Measurements from ENCODE around the gene MORN1. TPM values are rescaled to one million over a fixed set of nuclear protein-coding genes. Genes with fewer than 3 reads are reported as not detected.

The MORN1 gene
- total and polyA plus RNA-seq, 11 donors: 2.2 to 8.2 (median 3.8) TPM

DNA sequence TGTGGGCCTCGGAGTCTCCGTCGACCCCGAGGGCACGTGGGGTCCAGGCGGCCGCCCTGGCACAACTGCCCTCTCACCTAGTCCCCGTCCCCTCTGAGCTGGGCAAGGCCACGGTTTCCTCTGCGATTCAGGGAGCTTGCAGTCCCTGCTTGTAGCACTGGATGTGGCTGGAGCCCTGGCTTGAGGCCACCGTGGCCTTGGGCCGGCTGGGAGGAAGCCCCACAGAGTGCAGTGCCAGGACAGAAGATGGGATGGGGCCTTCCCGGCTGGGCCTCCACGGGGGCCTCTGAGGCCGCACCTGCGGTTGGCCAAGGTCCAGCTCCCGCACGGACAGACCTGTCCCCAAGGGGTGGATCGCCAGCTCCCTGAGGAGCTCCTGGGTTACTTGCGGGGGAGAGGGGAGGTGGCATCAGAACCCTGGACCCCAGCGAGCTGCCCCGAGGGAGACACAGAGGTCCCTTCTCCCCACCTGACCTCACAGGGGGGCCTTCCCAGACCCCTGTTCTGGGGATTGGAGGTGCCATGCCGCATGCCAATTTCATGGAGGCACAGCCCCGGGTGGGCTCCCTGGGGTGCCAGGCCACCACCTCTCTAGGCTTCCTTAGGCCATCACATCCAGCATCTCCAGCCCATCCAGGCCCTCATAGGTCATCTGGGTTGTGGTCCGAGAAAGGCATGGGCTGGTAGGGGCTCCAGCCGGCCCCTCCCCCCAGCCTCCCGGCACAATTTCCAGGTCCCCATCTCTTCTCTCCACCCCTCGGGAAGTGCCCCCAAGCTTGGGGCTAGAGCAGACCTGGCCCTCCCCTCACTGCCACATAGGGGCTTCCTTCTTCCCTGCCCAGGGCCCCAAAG, 80.8 kb downstream of the MORN1 start:
- TF ChIP-seq POLR2A (IDR thresholded peaks at IDR 0.05): no peak
- TF ChIP-seq, protein P1, sequence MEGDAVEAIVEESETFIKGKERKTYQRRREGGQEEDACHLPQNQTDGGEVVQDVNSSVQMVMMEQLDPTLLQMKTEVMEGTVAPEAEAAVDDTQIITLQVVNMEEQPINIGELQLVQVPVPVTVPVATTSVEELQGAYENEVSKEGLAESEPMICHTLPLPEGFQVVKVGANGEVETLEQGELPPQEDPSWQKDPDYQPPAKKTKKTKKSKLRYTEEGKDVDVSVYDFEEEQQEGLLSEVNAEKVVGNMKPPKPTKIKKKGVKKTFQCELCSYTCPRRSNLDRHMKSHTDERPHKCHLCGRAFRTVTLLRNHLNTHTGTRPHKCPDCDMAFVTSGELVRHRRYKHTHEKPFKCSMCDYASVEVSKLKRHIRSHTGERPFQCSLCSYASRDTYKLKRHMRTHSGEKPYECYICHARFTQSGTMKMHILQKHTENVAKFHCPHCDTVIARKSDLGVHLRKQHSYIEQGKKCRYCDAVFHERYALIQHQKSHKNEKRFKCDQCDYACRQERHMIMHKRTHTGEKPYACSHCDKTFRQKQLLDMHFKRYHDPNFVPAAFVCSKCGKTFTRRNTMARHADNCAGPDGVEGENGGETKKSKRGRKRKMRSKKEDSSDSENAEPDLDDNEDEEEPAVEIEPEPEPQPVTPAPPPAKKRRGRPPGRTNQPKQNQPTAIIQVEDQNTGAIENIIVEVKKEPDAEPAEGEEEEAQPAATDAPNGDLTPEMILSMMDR (IDR thresholded peaks at IDR 0.05): no peak
- no peaks in the 10 kb centered on the region for H3K9me3 ChIP-seq
- 68 to 75% (median 70%) methylated on average over 23 to 28 of the region's 28 CpGs for WGBS, 4 donors
- H3K36me3 ChIP-seq: peaks cover 0 to 42% (median 38%) of the 10 kb centered on the region in 9 donors
- peak overlapping the region in 8 of 12 donors; percentile 67 to 95 (median 91) for H3K27ac ChIP-seq
- DNase-seq (no peak), ATAC-seq (no peak)
- no peaks in the 10 kb centered on the region for H3K27me3 ChIP-seq
- peaks cover 0 to 53% (median 42%) of the 10 kb centered on the region in 12 donors for H3K4me1 ChIP-seq
- no peak overlapping the region for H3K4me3 ChIP-seq
- intact Hi-C loops (cut with DNase I): loop anchor here in 7 of 10 donors (5.0 to 10.0 kb wide), 7 partner anchors 33 to 116 kb away; partner anchors contain the start of genes FAAP20 (in 3 of the 7) and SKI (in 1 of the 7)

DNA sequence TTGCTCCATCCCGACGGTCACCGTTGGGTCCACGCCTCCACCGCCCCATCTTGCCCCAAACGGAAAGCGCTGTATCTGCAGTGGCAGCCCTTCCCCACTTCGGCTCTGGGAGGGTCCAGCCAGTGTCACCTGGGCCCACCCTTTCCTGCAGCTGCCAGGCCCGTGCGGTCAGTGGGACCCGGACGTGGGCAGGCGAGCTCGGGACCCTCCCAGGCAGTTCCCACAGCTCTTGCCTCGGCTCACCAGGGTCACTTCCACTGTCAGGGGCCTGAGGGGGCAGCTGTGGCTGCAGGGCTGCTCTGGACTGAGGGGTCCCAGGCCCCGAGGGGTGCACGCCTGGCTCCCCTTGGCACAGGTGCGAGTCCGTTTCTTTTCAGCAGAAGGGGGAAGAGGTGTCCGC, 82.5 kb downstream of the MORN1 start:
- no peak overlapping the region for H3K4me3 ChIP-seq
- no peaks in the 10 kb centered on the region for H3K9me3 ChIP-seq
- no peaks in the 10 kb centered on the region for H3K27me3 ChIP-seq
- intact Hi-C loops (cut with DNase I): no loop called here
- TF ChIP-seq, protein P1 (IDR thresholded peaks at IDR 0.05): no peak
- TF ChIP-seq POLR2A (IDR thresholded peaks at IDR 0.05): no peak
- no peak for DNase-seq
- ATAC-seq: no peak
- no peak overlapping the region for H3K27ac ChIP-seq
- H3K36me3 ChIP-seq: peaks cover 0 to 59% (median 55%) of the 10 kb centered on the region in 9 donors
- WGBS, 4 donors: 93 to 94% (median 93%) methylated on average over 18 to 20 of the region's 20 CpGs
- peaks cover 0 to 52% (median 33%) of the 10 kb centered on the region in 12 donors for H3K4me1 ChIP-seq

DNA sequence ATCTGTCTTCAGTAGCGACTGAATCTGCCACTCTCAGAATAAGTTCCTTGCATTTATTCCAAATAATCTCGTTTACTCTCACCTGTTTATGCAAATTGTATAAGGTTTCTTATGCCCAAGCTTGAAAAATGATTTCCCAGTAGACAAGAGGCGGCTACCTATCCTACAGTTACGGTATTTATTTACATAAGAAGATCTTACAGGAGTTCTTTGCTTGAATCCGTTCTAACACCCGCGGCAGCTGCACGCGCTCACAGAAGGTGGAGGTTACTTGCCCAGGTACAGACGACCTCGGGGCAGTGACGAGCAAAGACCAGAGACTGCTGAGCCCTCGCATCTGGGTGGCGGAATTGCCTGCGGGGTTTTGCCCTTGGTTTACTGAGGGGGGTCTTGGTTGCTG, 83.4 kb downstream of the MORN1 start:
- DNase-seq (no peak), ATAC-seq (no peak)
- Histone ChIP-seq H3K4me3 (no peak overlapping the region), H3K36me3 (peaks cover 0 to 68% (median 64%) of the 10 kb centered on the region in 9 donors), H3K9me3 (no peaks in the 10 kb centered on the region), H3K27me3 (no peaks in the 10 kb centered on the region), H3K4me1 (peaks cover 0 to 43% (median 25%) of the 10 kb centered on the region in 12 donors), H3K27ac (no peak overlapping the region)
- 90 to 96% (median 95%) methylated on average over 15 of the region's 15 CpGs for WGBS, 4 donors
- no peak for TF ChIP-seq POLR2A (IDR thresholded peaks at IDR 0.05)
- TF ChIP-seq, protein P1 (IDR thresholded peaks at IDR 0.05): no peak
- intact Hi-C loops (cut with DNase I): no loop called here

DNA sequence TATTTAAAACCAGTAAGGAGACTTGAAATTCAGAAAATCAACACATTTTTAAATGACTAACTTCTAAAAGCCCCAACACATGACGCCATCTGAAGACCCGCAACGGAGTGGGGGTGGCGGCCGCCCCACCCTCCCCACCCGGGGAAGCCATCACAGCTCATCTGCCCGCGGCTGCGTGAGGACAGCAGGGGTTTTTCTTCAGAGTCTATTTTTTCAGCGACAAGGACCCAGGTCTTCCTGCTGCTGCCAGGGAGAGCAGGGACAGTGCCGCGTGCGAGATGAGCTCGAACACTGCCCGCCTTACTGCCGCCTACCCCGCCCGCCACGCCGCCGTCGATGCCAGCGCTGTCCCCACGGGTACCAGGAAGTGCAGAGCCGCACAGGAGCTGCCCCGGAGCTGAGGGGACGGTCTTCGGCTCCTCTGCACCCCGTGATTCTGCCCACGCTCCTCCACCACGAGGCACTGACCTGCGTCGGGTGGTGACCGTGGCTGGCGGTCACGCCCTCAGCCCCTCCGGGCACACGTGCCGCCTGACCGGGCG, 84.2 kb downstream of the MORN1 start:
- no peak overlapping the region for H3K27ac ChIP-seq
- no peak overlapping the region for H3K4me3 ChIP-seq
- TF ChIP-seq, protein P1 (IDR thresholded peaks at IDR 0.05): no peak
- TF ChIP-seq POLR2A (IDR thresholded peaks at IDR 0.05): no peak
- peaks cover 0 to 74% (median 65%) of the 10 kb centered on the region in 9 donors for H3K36me3 ChIP-seq
- DNase-seq (no peak), ATAC-seq (no peak)
- no peaks in the 10 kb centered on the region for H3K27me3 ChIP-seq
- H3K9me3 ChIP-seq: no peaks in the 10 kb centered on the region
- intact Hi-C loops (cut with DNase I): no loop called here
- peaks cover 0 to 43% (median 17%) of the 10 kb centered on the region in 12 donors for H3K4me1 ChIP-seq
- 96 to 98% (median 96%) methylated on average over 41 of the region's 41 CpGs for WGBS, 4 donors
